SK-N-SH (cell line): ENCODE results near the gene WDR74. TPM values are rescaled to one million over a fixed set of nuclear protein-coding genes. Genes with fewer than 3 reads are reported as not detected.
A peak's percentile ranks its signal among the peaks of the same experiment; 100 is the strongest.
"Not testable (repeated sequence)": the region's sequence is repeated elsewhere in the genome, so short reads cannot be mapped to it uniquely, and the experiment has no call there.

ENCODE experiments used
- CTCF ChIA-PET: fragments of 300-600, 350-600 bp; formaldehyde crosslinking; extraction: SDS; loops from one replicate; lab custom pipeline; 2021; lab: Yijun Ruan, JAX
- POLR2A ChIA-PET: fragments of 350-600 bp; sonication (Branson Sonifier 250); formaldehyde crosslinking; extraction: SDS; loops from one replicate; lab custom pipeline; 2020; ENCODE audit warnings: antibody characterized with exemption, inconsistent platforms; lab: Yijun Ruan, JAX
- DNase-seq: peaks from one replicate; pipeline ENCODE4 v3.0.0; 2012
- H2AFZ ChIP-seq: fragments of 200-600 bp; sonication (generic); 2 replicates; pipeline ENCODE4 v1.8.1; 2016; ENCODE audit warnings: antibody characterized with exemption, mild to moderate bottlenecking, low read depth
- H3F3A ChIP-seq: fragments of 200-600 bp; sonication (generic); replicated peaks from 2 replicates; pipeline ENCODE3; 2016; ENCODE audit warnings: antibody characterized with exemption, mild to moderate bottlenecking; ENCODE audit not compliant: insufficient read depth
- H3K27ac ChIP-seq, 2 experiments: fragments of 200-500 bp in 1 of 2; fragments of 200-600 bp in 1 of 2; sonication (Bioruptor generic) in 1 of 2; sonication (generic), shearing (Covaris generic) in 1 of 2; 2 replicates each; pipeline versions ENCODE4 v1.5.1 to v1.6.1; 2014 to 2016; ENCODE audit warnings: low read depth in 2 of 2, inconsistent platforms in 1 of 2, low read length in 1 of 2, mild to moderate bottlenecking in 1 of 2, mixed read lengths in 1 of 2
- H3K27me3 ChIP-seq: fragments of 200-600 bp; sonication (generic), shearing (Covaris generic); 2 replicates; pipeline ENCODE4 v1.6.1; 2016; ENCODE audit warnings: mixed run types; ENCODE audit not compliant: insufficient read depth
- H3K36me3 ChIP-seq, 2 experiments: fragments of 200-500 bp in 1 of 2; fragments of 200-600 bp in 1 of 2; sonication (Bioruptor generic) in 1 of 2; sonication (generic) in 1 of 2; replicated peaks in 1 of 2; 2 replicates each; pipeline versions ENCODE3 to v1.5.1; 2014 to 2016; ENCODE audit warnings: low read length in 1 of 2, mild to moderate bottlenecking in 1 of 2; ENCODE audit not compliant: insufficient read depth in 2 of 2, control insufficient read depth in 1 of 2
- H3K4me1 ChIP-seq, 2 experiments: fragments of 200-500 bp in 1 of 2; fragments of 200-600 bp in 1 of 2; sonication (Bioruptor generic) in 1 of 2; sonication (generic), shearing (Covaris generic) in 1 of 2; 2 replicates each; pipeline versions ENCODE4 v1.5.1 to v1.6.1; 2014 to 2016; ENCODE audit warnings: low read depth in 1 of 2, low read length in 1 of 2, mixed run types in 1 of 2; ENCODE audit not compliant: insufficient read depth in 2 of 2, control insufficient read depth in 1 of 2
- H3K4me2 ChIP-seq: fragments of 200-600 bp; sonication (generic), shearing (Covaris generic); 2 replicates; pipeline ENCODE4 v1.6.1; 2017; ENCODE audit warnings: mixed run types
- H3K4me3 ChIP-seq, 2 experiments: fragments of 200-500 bp in 1 of 2; fragments of 200-600 bp in 1 of 2; sonication (Bioruptor generic) in 1 of 2; sonication (generic), shearing (Covaris generic) in 1 of 2; 2 replicates each; pipeline versions ENCODE4 v1.5.1 to v1.8.1; 2014 to 2016; ENCODE audit warnings: low read depth in 2 of 2, inconsistent platforms in 1 of 2, low read length in 1 of 2, mild to moderate bottlenecking in 1 of 2, mixed read lengths in 1 of 2, moderate library complexity in 1 of 2
- H3K79me2 ChIP-seq: fragments of 200-600 bp; sonication (generic); 2 replicates; pipeline ENCODE4 v1.8.1; 2017; ENCODE audit warnings: mild to moderate bottlenecking; ENCODE audit not compliant: insufficient read depth
- H3K9ac ChIP-seq: fragments of 200-600 bp; sonication (generic); 2 replicates; pipeline ENCODE4 v1.6.1; 2017; ENCODE audit warnings: mixed run types
- H3K9me2 ChIP-seq: fragments of 200-600 bp; sonication (generic); 2 replicates; pipeline ENCODE4 v1.6.1; 2017; ENCODE audit warnings: mixed run types
- H3K9me3 ChIP-seq: fragments of 200-600 bp; sonication (generic); 2 replicates; pipeline ENCODE4 v1.6.1; 2017; ENCODE audit warnings: mixed run types, mild to moderate bottlenecking, moderate library complexity
- H4K20me1 ChIP-seq: fragments of 200-600 bp; sonication (generic); 2 replicates; pipeline ENCODE4 v1.6.1; 2017; ENCODE audit warnings: mild to moderate bottlenecking, mixed run types; ENCODE audit not compliant: insufficient read depth
- NFIC ChIP-seq: IDR thresholded peaks from 2 replicates; pipeline ENCODE4 v1.4.0; 2012; ENCODE audit warnings: borderline replicate concordance
- RCOR1 ChIP-seq: fragments of 150-350 bp; IDR thresholded peaks from 2 replicates; pipeline ENCODE4 v1.6.1; 2017; ENCODE audit warnings: antibody characterized with exemption, low read length
- SMC3 ChIP-seq: IDR thresholded peaks from 2 replicates; pipeline ENCODE4 v1.6.1; 2012; ENCODE audit warnings: low read depth, low read length, improper control_type of control experiment
- TEAD4 ChIP-seq: IDR thresholded peaks from 2 replicates; pipeline ENCODE4 v1.4.0; 2012; ENCODE audit warnings: mild to moderate bottlenecking, borderline replicate concordance; ENCODE audit not compliant: insufficient read depth
- YY1 ChIP-seq: IDR thresholded peaks from 2 replicates; pipeline ENCODE4 v1.4.0; 2012; ENCODE audit warnings: low read depth, mild to moderate bottlenecking
- WGBS: methylation state at CpG from one replicate; pipeline ENCODE4 v1.1.6; 2017; ENCODE audit warnings: low lambda C conversion rate; 5-methylcytosine and 5-hydroxymethylcytosine counted together
- polyA plus RNA-seq, 3 experiments: library from polyadenylated mRNA; depleted of rRNA; stranded (reverse); fragments of >200 nt; gene quantifications; 2 replicates each; pipeline ENCODE4 v1.2.3, GENCODE V29; 2012
- TF ChIP-seq, protein P1 (sequence below): IDR thresholded peaks from 2 replicates; pipeline ENCODE4 v1.6.1; 2012; ENCODE audit warnings: mild to moderate bottlenecking, low read depth, low read length, moderate library complexity
- TF ChIP-seq, protein P2 (sequence below): IDR thresholded peaks from 2 replicates; pipeline ENCODE4 v1.4.0; 2012; ENCODE audit warnings: low read depth
- TF ChIP-seq, protein P3 (sequence below): fragments of 150-350 bp; IDR thresholded peaks from 2 replicates; pipeline ENCODE4 v1.6.1; 2016; ENCODE audit warnings: mild to moderate bottlenecking, low read depth, low read length

The WDR74 gene
- polyA plus RNA-seq, 1 of the 3 experiments (the other 2 are of a cell fraction): 132 TPM

DNA sequence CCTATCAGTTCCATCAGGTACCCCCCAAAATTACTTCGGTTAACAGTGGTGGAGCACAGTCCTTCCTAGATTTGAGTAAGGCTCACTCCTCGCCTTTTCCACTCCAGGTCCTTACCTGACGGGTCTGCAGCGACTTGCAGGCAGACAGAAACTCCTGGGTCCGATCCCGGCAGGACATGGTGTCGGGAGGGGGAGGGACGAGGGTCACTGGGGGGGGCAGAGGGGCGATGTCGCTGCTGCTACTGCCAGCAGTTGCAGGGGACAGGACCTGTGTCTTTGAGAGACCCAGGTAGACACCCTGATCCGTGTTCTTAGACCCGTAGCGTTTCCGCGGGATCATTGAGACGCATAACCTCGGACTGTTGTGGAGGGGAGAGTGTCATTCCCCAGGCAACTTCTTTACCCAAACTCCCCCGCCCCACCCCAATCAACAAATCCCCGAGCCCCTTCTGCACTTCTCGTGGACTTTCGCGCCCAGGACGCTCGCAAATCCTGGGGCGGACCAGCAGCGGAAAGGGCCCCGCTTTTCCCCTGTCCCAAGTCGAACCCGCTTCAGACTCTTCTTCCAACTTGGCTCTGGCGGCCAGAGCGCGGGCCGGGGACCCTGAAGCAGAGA, 8.4 kb downstream of the WDR74 start:
- DNase-seq: peak; percentile 68
- H3K4me1 ChIP-seq: peaks cover 0 to 20% of the 10 kb centered on the region in 2 experiments; a peak in 3 of 4 replicates
- H3K9me2 ChIP-seq: no peaks in the 10 kb centered on the region
- peak overlapping the region; percentile 98 for H3K9ac ChIP-seq
- no peaks in the 10 kb centered on the region for H3F3A ChIP-seq
- H3K27ac ChIP-seq: peak overlapping the region; percentile 80 to 93
- 2% methylated on average over 24 of the region's 33 CpGs for WGBS
- H3K9me3 ChIP-seq: no peaks in the 10 kb centered on the region
- H3K79me2 ChIP-seq: peaks cover 67% of the 10 kb centered on the region
- H3K27me3 ChIP-seq: no peaks in the 10 kb centered on the region
- H3K36me3 ChIP-seq: peaks cover 32 to 37% of the 10 kb centered on the region in 2 experiments
- H2AFZ ChIP-seq: no peak overlapping the region
- ChIA-PET CTCF (interaction anchor here (2.4 kb wide), 1 partner anchor 45 kb away, joined by 15 read pairs; no protein-coding TSS in a partner anchor), POLR2A (interaction anchor here (0.8 to 2.2 kb wide), 7 partner anchors 9 to 229 kb away, joined by 3 to 32 read pairs (median 4); partner anchors contain the start of genes MTA2, NXF1, SLC3A2 and TAF6L)
- peaks cover 32% of the 10 kb centered on the region for H4K20me1 ChIP-seq
- TF ChIP-seq, protein P1, sequence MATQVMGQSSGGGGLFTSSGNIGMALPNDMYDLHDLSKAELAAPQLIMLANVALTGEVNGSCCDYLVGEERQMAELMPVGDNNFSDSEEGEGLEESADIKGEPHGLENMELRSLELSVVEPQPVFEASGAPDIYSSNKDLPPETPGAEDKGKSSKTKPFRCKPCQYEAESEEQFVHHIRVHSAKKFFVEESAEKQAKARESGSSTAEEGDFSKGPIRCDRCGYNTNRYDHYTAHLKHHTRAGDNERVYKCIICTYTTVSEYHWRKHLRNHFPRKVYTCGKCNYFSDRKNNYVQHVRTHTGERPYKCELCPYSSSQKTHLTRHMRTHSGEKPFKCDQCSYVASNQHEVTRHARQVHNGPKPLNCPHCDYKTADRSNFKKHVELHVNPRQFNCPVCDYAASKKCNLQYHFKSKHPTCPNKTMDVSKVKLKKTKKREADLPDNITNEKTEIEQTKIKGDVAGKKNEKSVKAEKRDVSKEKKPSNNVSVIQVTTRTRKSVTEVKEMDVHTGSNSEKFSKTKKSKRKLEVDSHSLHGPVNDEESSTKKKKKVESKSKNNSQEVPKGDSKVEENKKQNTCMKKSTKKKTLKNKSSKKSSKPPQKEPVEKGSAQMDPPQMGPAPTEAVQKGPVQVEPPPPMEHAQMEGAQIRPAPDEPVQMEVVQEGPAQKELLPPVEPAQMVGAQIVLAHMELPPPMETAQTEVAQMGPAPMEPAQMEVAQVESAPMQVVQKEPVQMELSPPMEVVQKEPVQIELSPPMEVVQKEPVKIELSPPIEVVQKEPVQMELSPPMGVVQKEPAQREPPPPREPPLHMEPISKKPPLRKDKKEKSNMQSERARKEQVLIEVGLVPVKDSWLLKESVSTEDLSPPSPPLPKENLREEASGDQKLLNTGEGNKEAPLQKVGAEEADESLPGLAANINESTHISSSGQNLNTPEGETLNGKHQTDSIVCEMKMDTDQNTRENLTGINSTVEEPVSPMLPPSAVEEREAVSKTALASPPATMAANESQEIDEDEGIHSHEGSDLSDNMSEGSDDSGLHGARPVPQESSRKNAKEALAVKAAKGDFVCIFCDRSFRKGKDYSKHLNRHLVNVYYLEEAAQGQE: no peak
- TF ChIP-seq, protein P2, sequence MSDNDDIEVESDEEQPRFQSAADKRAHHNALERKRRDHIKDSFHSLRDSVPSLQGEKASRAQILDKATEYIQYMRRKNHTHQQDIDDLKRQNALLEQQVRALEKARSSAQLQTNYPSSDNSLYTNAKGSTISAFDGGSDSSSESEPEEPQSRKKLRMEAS: 0 out of 2 replicates have a peak, but pooled peaks have one; percentile 7
- no peak for TF ChIP-seq NFIC
- TF ChIP-seq, all 33 proteins: peak for 1
- H3K4me3 ChIP-seq: peak overlapping the region; percentile 76 to 99
- peak overlapping the region; percentile 93 for H3K4me2 ChIP-seq

DNA sequence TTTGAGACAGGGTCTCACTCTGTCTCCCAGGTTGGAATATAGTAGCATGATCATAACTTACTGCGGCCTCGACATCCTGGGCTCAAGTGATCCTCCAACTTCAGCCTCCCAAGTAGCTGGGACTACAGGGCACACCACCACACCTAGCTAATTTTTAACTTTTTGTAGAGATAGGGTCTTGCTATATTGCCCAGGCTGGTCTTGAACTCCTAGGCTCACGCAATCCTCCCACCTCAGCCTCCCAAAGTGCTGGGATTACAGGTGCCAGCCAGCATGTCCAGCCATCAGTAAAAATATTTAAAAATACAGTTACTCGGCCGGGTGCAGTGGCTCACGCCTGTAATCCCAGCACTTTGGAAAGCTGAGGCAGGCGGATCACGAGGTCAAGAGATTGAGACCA, 11.3 kb downstream of the WDR74 start:
- Histone ChIP-seq H3K79me2 (peaks cover 56% of the 10 kb centered on the region), H3K36me3 (peaks cover 35 to 43% of the 10 kb centered on the region in 2 experiments), H3K4me1 (peaks cover 0 to 14% of the 10 kb centered on the region in 2 experiments; a peak in 3 of 4 replicates), H4K20me1 (peaks cover 32% of the 10 kb centered on the region)
- CTCF ChIA-PET: interaction anchor here (0.8 to 4.1 kb wide), 3 partner anchors 15 to 59 kb away, joined by 3 to 24 read pairs (median 3); partner anchors contain the start of gene TMEM179B
- not testable (repeated sequence) for H2AFZ ChIP-seq, H3K9me2 ChIP-seq, H3K27ac ChIP-seq, DNase-seq, H3K27me3 ChIP-seq, H3F3A ChIP-seq, H3K9me3 ChIP-seq, H3K9ac ChIP-seq, H3K4me2 ChIP-seq, H3K4me3 ChIP-seq
- POLR2A ChIA-PET: interaction anchor here (0.6 to 1.9 kb wide), 4 partner anchors 13 to 1015 kb away, joined by 3 to 13 read pairs (median 3); partner anchors contain the start of genes NXF1 and TMEM179B
- 93% methylated on average over 8 of the region's 8 CpGs for WGBS

DNA sequence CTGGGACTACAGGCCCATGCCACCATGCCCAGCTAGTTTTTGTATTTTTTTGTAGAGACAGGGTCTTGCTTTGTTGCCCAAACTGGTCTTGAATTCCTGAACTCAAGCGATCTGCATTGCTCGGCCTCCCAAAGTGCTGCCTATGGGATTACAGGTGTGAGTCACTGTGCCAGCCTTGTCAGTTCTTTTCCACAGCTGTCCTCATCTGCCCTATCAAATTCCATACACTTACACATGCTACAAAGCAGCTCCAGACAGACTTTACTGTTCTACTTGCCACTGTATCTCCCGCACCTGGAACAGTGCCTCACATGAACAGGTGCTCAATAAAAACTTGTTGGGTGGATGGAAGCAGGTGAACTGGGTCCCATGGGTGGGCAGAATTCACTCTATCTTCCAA, 15.7 kb downstream of the WDR74 start:
- no peaks in the 10 kb centered on the region for H3K27me3 ChIP-seq
- no peaks in the 10 kb centered on the region for H3K4me1 ChIP-seq
- H3K9ac ChIP-seq: no peak overlapping the region
- H3K27ac ChIP-seq: no peak overlapping the region
- peaks cover 4% of the 10 kb centered on the region for H3F3A ChIP-seq
- no peaks in the 10 kb centered on the region for H3K9me2 ChIP-seq
- H3K36me3 ChIP-seq: peaks cover 41 to 61% of the 10 kb centered on the region in 2 experiments
- no peaks in the 10 kb centered on the region for H3K9me3 ChIP-seq
- TF ChIP-seq, protein P2: no peak
- TF ChIP-seq, protein P3, sequence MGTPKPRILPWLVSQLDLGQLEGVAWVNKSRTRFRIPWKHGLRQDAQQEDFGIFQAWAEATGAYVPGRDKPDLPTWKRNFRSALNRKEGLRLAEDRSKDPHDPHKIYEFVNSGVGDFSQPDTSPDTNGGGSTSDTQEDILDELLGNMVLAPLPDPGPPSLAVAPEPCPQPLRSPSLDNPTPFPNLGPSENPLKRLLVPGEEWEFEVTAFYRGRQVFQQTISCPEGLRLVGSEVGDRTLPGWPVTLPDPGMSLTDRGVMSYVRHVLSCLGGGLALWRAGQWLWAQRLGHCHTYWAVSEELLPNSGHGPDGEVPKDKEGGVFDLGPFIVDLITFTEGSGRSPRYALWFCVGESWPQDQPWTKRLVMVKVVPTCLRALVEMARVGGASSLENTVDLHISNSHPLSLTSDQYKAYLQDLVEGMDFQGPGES: no peak
- TF ChIP-seq, protein P1: no peak
- TF ChIP-seq SMC3: no peak
- TF ChIP-seq TEAD4: no peak
- TF ChIP-seq RCOR1: no peak
- no peak for TF ChIP-seq YY1
- DNase-seq: no peak
- POLR2A ChIA-PET: interaction anchor here (0.8 to 1.6 kb wide), 2 partner anchors 17 to 18 kb away, joined by 4 to 6 read pairs; partner anchors contain the start of gene NXF1
- H3K79me2 ChIP-seq: peaks cover 28% of the 10 kb centered on the region
- CTCF ChIA-PET: interaction anchor here (0.8 to 3.0 kb wide), 2 partner anchors 33 to 37 kb away, joined by 3 to 10 read pairs; partner anchors contain the start of gene TMEM179B
- WGBS: 91% methylated on average over 3 of the region's 3 CpGs
- H2AFZ ChIP-seq: no peak overlapping the region
- no peak overlapping the region for H3K4me2 ChIP-seq
- H3K4me3 ChIP-seq: no peak overlapping the region
- H4K20me1 ChIP-seq: peaks cover 11% of the 10 kb centered on the region; the same call in 1 of the 2 replicates
